NCI-H2107 treated with DMSO at 0.1 percent for 48 hours (cell line): ENCODE results near the gene USF1.
"Not testable (repeated sequence)": the region's sequence is repeated elsewhere in the genome, so short reads cannot be mapped to it uniquely, and the experiment has no call there.

Experiments
- DNase-seq: peaks from one replicate; lab custom pipeline; 2025; ENCODE audit not compliant: unreplicated experiment; lab: John Stamatoyannopoulos, UW

USF1 gene

GRCh38 chr1:161079436-161080110 is 33.8 kb upstream of the USF1 start:
- no peak for DNase-seq

GRCh38 chr1:161077426-161077825 is 31.6 kb upstream of the USF1 start:
- no peak for DNase-seq

GRCh38 chr1:161076410-161076809 is 30.6 kb upstream of the USF1 start:
- no peak for DNase-seq

- DNase-seq, result no peak
Measured at GRCh38 chr1:161074676-161075368, 29.0 kb upstream of the USF1 start.

- DNase-seq, result no peak
Measured at GRCh38 chr1:161073474-161074121, 27.8 kb upstream of the USF1 start.

GRCh38 chr1:161072751-161073449 is 27.1 kb upstream of the USF1 start:
- no peak for DNase-seq

GRCh38 chr1:161071886-161072371 is 26.2 kb upstream of the USF1 start:
- no peak for DNase-seq

- DNase-seq, result no peak
Measured at GRCh38 chr1:161070761-161071160, 25.0 kb upstream of the USF1 start.

- no peak for DNase-seq
Measured at GRCh38 chr1:161069731-161070270, 24.0 kb upstream of the USF1 start, which contains the start of gene ARHGAP30. Gene ARHGAP30 (minus strand): TSS chr1:161069891. CDS start chr1:161069624, 267 bp downstream.

- no peak for DNase-seq
Measured at GRCh38 chr1:161069241-161069640, 23.5 kb upstream of the USF1 start.

- no peak for DNase-seq
Measured at GRCh38 chr1:161068306-161069234, 22.8 kb upstream of the USF1 start.

GRCh38 chr1:161066694-161067093 is 20.9 kb upstream of the USF1 start:
- no peak for DNase-seq

- DNase-seq, result not testable (repeated sequence)
Measured at GRCh38 chr1:161065681-161066080, 19.9 kb upstream of the USF1 start.

GRCh38 chr1:161063936-161064335 is 18.2 kb upstream of the USF1 start:
- not testable (repeated sequence) for DNase-seq

- DNase-seq, result no peak
Measured at GRCh38 chr1:161061419-161061818, 15.6 kb upstream of the USF1 start.

GRCh38 chr1:161059293-161059692 is 13.5 kb upstream of the USF1 start:
- no peak for DNase-seq

GRCh38 chr1:161054805-161055204 is 9.0 kb upstream of the USF1 start:
- no peak for DNase-seq

- DNase-seq, result no peak
Measured at GRCh38 chr1:161054232-161054631, 8.5 kb upstream of the USF1 start.

- no peak for DNase-seq
Measured at GRCh38 chr1:161052899-161053298, 7.1 kb upstream of the USF1 start.

- no peak for DNase-seq
Measured at GRCh38 chr1:161051219-161051618, 5.4 kb upstream of the USF1 start.
